ENCODE results near the gene CASR.

The CASR gene

DNA sequence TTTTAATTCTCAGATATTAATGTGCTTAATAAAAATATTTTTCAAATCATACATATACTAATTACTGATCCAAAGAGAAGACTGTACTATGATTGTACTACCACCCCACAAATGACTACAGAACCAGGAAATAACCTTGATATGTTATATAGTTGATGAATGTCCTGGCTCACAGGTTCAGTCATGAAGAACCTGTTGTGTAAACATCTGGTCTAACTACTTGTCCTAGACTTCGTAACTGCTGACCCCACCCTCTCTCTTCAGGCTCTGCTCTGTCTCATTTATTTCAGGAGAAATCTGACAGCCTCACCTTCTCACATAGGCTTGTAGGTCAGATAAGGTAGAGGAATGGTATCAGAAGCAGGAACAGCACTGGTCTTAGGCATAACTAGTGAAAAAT, 126.9 kb downstream of the CASR start:
- DNase-seq, result no peak

DNA sequence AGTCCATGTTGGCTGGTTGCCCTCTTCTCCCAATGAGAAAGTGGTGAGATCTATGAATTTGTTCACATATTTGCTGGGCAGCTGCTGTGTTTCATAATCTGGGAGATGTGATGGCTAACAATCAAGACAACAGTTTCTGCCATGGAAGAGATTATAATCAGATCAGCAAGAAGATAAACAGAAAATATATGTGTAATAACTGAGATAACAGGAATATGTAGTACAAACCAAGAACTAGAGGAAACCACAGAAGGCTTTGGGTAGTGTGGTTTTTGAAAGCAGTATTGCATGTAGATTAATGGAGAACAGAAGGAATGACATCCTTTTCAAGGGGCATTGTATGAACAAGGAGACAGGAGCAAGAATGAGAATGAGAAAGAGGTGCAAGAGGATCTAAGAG, 129.4 kb downstream of the CASR start:
- no peak for DNase-seq

DNA sequence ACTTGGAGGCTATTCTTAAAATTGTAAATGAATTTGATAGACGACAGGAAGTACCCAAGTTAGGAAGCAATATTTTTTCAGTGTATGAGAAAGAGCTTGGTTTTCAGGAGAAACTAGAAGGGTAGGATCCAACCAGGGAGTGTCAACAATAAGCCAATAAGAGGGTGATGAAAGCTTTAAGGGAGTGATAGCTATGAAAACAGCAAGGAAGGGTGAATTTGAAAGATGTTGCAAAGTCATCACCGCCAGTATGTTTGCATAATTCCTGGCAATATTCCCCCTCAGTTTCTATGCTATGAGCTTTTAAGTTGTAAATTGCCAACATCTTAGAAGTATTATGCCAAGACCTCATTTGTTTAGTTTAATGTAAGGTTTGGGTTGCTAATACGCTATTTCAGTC, 129.8 kb downstream of the CASR start:
- DNase-seq, result no peak

DNA sequence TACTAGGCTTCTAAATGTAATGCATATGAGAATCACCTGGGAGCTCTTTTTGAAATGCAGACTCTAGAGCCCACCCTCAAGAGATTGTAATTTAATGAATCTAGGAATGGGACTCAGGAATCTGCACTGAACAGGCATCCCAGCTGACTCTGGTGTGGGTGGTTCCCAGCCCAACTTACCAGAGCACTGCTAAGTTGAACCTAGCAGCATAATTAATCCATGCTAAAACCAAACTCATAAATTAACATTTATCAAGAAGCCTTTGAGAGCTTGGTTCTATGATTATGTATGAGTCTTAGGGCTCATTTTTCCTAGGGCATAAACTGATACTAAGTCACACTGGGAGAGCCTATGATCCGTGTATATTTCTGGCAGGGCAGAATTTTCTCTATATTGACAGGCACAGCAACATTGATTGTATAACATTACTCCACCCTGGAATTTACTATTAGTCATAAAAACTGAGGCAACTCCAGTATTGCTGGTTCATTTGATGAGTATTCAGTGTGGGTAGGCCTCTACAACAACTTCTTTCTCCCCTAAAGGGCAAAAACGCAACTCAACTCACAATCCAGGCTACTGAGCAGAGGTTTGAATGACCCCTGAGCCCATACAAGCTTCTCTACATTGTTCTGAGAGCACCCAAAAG, 130.9 kb downstream of the CASR start:
- DNase-seq, result no peak

DNA sequence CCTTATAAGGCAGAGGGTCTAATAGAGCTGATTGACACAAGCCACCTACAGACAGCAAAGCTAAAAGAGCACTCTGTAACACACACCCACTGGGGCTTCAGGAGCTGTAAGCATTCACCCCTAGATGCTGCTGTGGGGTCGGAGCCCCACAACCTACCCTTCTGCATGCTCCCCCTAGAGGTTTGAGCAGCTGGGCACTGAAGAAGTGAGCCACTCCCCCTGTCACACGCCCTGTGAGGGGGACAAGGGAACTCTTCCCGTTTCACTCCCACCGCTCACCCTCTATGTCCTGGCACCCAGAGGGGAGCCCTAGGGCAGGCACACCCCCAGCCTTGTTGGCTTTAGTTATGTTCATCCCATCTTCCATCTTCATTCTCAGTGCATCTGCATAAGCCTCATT, 132.2 kb downstream of the CASR start:
- DNase-seq, result no peak

DNA sequence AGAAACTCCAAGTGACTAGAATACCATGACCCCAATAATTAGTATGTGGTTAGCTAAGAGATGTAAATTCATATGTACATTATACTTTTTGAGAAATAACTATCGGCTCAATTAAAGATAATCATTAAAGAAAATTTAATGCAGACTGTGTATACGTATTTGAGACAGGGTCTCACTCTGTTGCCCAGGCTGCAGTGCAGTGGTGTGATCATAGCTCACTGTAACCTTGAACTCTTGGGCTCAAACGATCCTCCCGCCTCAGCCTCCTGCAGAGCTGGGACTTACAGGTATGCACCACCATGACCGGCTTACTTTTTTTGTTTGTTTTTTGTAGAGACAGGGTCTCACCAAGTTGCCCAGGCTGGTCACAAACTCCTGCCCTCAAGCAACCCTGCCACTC, 132.9 kb downstream of the CASR start:
- no peak for DNase-seq

DNA sequence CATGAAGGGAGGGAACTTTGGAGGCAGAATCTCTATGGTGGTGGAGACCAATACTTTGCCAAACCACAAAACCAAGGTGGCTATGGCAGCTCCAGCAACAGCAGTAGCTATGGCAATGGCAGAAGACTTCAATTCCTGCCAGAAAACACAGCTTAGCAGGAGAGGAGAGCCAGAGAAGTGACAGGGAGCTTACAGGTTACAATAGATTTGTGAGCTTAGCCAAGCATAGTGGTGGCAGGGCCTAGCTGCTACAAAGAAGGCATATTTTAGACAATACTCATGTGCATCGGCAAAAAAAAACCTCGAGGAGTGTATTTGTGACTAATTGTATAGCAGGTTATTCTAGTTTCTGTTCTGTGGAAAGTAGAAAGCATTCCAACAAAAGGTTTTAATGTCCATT, 135.2 kb downstream of the CASR start:
- DNase-seq, result no peak

GRCh38 chr3:122322095-122323075, 138.9 kb downstream of the CASR start:
- DNase-seq, result no peak

DNA sequence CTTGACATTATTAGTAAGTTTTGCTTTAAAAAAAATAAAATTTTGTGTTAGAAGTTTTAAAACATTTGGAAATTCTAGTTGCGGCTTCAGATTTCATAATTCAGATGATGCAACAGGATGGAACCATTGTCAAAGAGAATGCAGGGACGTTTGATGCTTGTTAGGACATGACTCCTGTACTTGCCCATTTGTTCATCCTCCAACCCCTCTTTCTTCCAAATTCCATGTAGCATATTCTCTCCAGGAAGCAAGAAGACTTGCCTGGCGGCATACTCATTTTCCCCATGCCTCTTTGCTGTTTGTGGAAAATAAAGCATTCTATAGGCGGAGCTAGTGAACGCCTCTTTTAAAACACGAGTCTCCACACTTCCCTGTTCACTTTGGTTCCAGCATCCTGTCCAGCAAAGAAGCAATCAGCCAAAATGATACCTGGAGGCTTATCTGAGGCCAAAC, 141.4 kb downstream of the CASR start, which contains the start of gene CSTA:
Gene CSTA, plus strand, starts transcription at position 378 of the 453 bp plus-strand sequence. Its CDS starts 45 bp downstream, at position 423.
- DNase-seq, result no peak

DNA sequence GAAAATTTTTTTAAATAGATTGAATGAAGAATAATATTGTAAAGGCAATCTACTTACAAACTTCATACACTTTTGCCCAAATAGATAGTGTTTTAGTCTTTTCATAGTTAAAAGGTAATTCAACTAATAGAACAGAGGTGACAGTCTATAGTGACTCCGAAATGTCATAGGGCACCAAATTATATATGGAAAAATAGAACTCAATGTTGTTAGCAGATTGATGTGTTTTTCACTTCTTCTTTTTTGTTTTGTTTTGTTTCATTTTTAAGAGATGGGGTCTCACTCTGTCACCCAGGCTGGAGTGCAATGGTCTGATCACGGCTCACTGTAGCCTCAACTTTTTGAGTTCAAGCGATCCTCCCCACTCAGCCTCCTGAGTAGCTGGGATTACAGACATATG, 142.3 kb downstream of the CASR start:
- DNase-seq, result no peak

GRCh38 chr3:122331886-122332285, 148.4 kb downstream of the CASR start:
- no peak for DNase-seq

DNA sequence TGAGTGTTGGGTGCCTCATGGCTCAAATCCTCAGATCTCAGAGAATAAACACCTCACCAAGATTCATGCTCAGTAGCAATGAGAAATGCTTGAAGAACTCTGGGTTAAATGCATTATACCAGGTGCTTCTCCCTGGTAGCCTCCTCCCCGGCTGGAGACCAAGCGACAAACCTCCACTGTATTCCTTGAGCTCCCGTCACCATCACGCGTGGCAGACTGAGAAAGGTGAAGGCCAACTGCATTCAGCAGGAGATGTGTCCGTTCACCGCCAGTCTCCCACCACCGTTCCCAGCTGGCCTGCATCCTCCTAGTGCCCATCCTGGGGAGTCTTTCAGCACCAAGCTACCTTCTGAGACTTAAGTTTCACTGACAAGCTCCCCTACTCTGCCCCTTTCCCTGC, 149.1 kb downstream of the CASR start:
- no peak for DNase-seq
